ENCODE measurements around the gene ACE2.

- TF ChIP-seq POLR2A (IDR thresholded peaks at IDR 0.05), result no peak
- no peak for TF ChIP-seq CTCF (IDR thresholded peaks at IDR 0.05)
Observed at GRCh38 chrX:15563056-15563455, 37.7 kb downstream of the ACE2 start.
